K562 (cell line): ENCODE results near the gene MALAT1. TPM values are rescaled to one million over a fixed set of nuclear protein-coding genes. Genes with fewer than 3 reads are reported as not detected.

Experiments
- ATF1 ChIP-seq, 2 experiments: fragments of 450-650 bp in 1 of 2; IDR thresholded peaks; 2 replicates each; pipeline ENCODE4 v1.6.1; 2016; ENCODE audit warnings: missing compliant biosample characterization in 1 of 2, missing genetic modification characterization in 1 of 2
- CHD4 ChIP-seq: fragments of 200-600 bp; sonication (generic); IDR thresholded peaks from 3 replicates; pipeline ENCODE4 v1.6.1; 2012; ENCODE audit warnings: low read depth, mild to moderate bottlenecking, mixed read lengths, low read length, inconsistent platforms; ENCODE audit not compliant: insufficient read depth, insufficient replicate concordance, poor library complexity, severe bottlenecking
- HDAC6 ChIP-seq: IDR thresholded peaks from 2 replicates; pipeline ENCODE4 v1.6.1; 2012; ENCODE audit warnings: low read depth, mild to moderate bottlenecking, control low read depth, inconsistent platforms, low read length, moderate library complexity
- ILF3 ChIP-seq: fragments of 450-650 bp; IDR thresholded peaks from 2 replicates; pipeline ENCODE4 v1.6.1; 2018; ENCODE audit warnings: antibody characterized with exemption, mild to moderate bottlenecking, moderate library complexity, borderline replicate concordance
- MED1 ChIP-seq: sonication (generic); formaldehyde crosslinking; IDR thresholded peaks from 2 replicates; pipeline ENCODE4 v1.8.1; 2023; ENCODE audit warnings: missing genetic modification reagents, borderline replicate concordance
- NCOA6 ChIP-seq: fragments of 450-650 bp; IDR thresholded peaks from 2 replicates; pipeline ENCODE4 v1.6.1; 2017; ENCODE audit warnings: mild to moderate bottlenecking
- PHF21A ChIP-seq: fragments of 450-650 bp; IDR thresholded peaks from 2 replicates; pipeline ENCODE4 v1.6.1; 2017; ENCODE audit warnings: low read depth, borderline replicate concordance
- RCOR1 ChIP-seq, 2 experiments: IDR thresholded peaks; 2 replicates each; pipeline ENCODE4 v1.6.1; 2012; ENCODE audit warnings: low read depth in 2 of 2, low read length in 2 of 2, borderline replicate concordance in 1 of 2, improper control_type of control experiment in 1 of 2
- SNRNP70 ChIP-seq: fragments of 200-400 bp; formaldehyde crosslinking; optimal IDR thresholded peaks from 2 replicates; pipeline ENCODE3; 2017; ENCODE audit warnings: low read depth, low read length
- SRSF3 ChIP-seq: fragments of 200-400 bp; formaldehyde crosslinking; IDR thresholded peaks from 2 replicates; pipeline ENCODE4 v1.6.1; 2016; ENCODE audit warnings: mild to moderate bottlenecking, low read length, moderate library complexity; ENCODE audit not compliant: insufficient read depth
- ZBTB2 ChIP-seq: fragments of 450-650 bp; IDR thresholded peaks from 2 replicates; pipeline ENCODE4 v1.6.1; 2016; ENCODE audit warnings: antibody characterized with exemption
- ZNF282 ChIP-seq: sonication (generic); formaldehyde crosslinking; IDR thresholded peaks from 2 replicates; pipeline ENCODE4 v1.8.1; 2023; ENCODE audit warnings: missing genetic modification reagents
- ZNF408 ChIP-seq: fragments of 250-450 bp; sonication (Bioruptor Pico); IDR thresholded peaks from 2 replicates; pipeline ENCODE4 v1.4.0; 2020; ENCODE audit warnings: low read depth, mild to moderate bottlenecking, moderate library complexity
- polyA plus RNA-seq, 8 experiments: library from polyadenylated mRNA; depleted of rRNA in 4 of 8; stranded (reverse) in 5 of 8; unstranded in 3 of 8; fragments of >200 nt; fragmentation: Nextera tagmentation in 2 of 8; fragmentation: Illumina TruSeq in 1 of 8; extraction: Ambion mirVana in 2 of 8; extraction: Trizol in 1 of 8; gene quantifications; 2 replicates each; pipeline versions ENCODE4 v1.2.1 to v1.2.3, GENCODE V29; 2011 to 2014; ENCODE audit warnings: inconsistent platforms in 1 of 8, missing spikeins in 1 of 8
- total RNA-seq, 7 experiments: library from RNA; depleted of rRNA in 6 of 7; stranded (reverse); fragments of >200 nt in 6 of 7; fragmentation: Illumina TruSeq in 2 of 7; extraction: Trizol in 2 of 7; gene quantifications; 2 replicates each; pipeline versions ENCODE4 v1.2.1 to v1.2.3, GENCODE V29; 2011 to 2021; ENCODE audit warnings: low replicate concordance in 1 of 7
- TF ChIP-seq, protein P1 (sequence below), 2 experiments: fragments of 200-800 bp in 1 of 2; sonication (Bioruptor generic) in 1 of 2; sonication (generic) in 1 of 2; formaldehyde crosslinking in 1 of 2; IDR thresholded peaks in 1 of 2; conservative IDR thresholded peaks in 1 of 2; 2 replicates each; pipeline versions ENCODE4 v1.5.0 to v1.6.1; 2016 to 2020; ENCODE audit warnings: missing compliant biosample characterization in 1 of 2, missing genetic modification characterization in 1 of 2, missing genetic modification reagents in 1 of 2
- TF ChIP-seq, protein P2 (sequence below): IDR thresholded peaks from 2 replicates; pipeline ENCODE4 v1.6.1; 2011; ENCODE audit not compliant: insufficient read length; ENCODE audit errors: extremely low read depth
- TF ChIP-seq, protein P3 (sequence below): fragments of 450-650 bp; IDR thresholded peaks from 2 replicates; pipeline ENCODE4 v1.6.1; 2014; ENCODE audit warnings: low read depth, mild to moderate bottlenecking, moderate library complexity, borderline replicate concordance
- TF ChIP-seq, protein P4 (sequence below): fragments of 250-450 bp; sonication (Bioruptor Pico); IDR thresholded peaks from 2 replicates; pipeline ENCODE4 v1.5.0; 2022; ENCODE audit warnings: mild to moderate bottlenecking

MALAT1 gene
- total and polyA plus RNA-seq, 9 of the 15 experiments (the other 6 are each of a cell fraction or from before 2014, with no cell fraction given) = 363 to 8,715 (median 2,351) TPM

GRCh38 chr11:65506772-65507505, 8.1 kb downstream of the MALAT1 start (continued):
- TF ChIP-seq ZNF408 (CRISPR knock-in tag) = no peak
- TF ChIP-seq, protein P1, sequence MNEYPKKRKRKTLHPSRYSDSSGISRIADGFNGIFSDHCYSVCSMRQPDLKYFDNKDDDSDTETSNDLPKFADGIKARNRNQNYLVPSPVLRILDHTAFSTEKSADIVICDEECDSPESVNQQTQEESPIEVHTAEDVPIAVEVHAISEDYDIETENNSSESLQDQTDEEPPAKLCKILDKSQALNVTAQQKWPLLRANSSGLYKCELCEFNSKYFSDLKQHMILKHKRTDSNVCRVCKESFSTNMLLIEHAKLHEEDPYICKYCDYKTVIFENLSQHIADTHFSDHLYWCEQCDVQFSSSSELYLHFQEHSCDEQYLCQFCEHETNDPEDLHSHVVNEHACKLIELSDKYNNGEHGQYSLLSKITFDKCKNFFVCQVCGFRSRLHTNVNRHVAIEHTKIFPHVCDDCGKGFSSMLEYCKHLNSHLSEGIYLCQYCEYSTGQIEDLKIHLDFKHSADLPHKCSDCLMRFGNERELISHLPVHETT (CRISPR knock-in tag; conservative IDR thresholded peaks at IDR 0.05 in 1 of 2, IDR thresholded peaks at IDR 0.05 in 1 of 2) = no peak; a peak in 1 of 4 replicates
- TF ChIP-seq ZBTB2 = no peak
- no peak for TF ChIP-seq CHD4
- no peak for TF ChIP-seq PHF21A
- peak; percentile 99 for TF ChIP-seq ILF3
- TF ChIP-seq, protein P2, sequence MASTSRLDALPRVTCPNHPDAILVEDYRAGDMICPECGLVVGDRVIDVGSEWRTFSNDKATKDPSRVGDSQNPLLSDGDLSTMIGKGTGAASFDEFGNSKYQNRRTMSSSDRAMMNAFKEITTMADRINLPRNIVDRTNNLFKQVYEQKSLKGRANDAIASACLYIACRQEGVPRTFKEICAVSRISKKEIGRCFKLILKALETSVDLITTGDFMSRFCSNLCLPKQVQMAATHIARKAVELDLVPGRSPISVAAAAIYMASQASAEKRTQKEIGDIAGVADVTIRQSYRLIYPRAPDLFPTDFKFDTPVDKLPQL = no peak
- peak in 1 of 2 experiments; percentile 2; a peak in 2 of 4 replicates for TF ChIP-seq RCOR1 (IDR thresholded peaks at IDR 0.05; ENCODE audit: borderline replicate concordance in 1 of 2, low read depth in 2 of 2, low read length in 2 of 2)
- no peak for TF ChIP-seq SNRNP70
- TF ChIP-seq MED1 (CRISPR knock-in tag) = peak; percentile 78; the same call in 1 of the 2 replicates
- TF ChIP-seq NCOA6 = peak; percentile 59; the same call in 1 of the 2 replicates
- no peak for TF ChIP-seq ATF1 (CRISPR knock-in tag; IDR thresholded peaks at IDR 0.05)
- peak; percentile 51; the same call in 1 of the 2 replicates for TF ChIP-seq ATF1 (tag; IDR thresholded peaks at IDR 0.05)
- TF ChIP-seq, protein P3, sequence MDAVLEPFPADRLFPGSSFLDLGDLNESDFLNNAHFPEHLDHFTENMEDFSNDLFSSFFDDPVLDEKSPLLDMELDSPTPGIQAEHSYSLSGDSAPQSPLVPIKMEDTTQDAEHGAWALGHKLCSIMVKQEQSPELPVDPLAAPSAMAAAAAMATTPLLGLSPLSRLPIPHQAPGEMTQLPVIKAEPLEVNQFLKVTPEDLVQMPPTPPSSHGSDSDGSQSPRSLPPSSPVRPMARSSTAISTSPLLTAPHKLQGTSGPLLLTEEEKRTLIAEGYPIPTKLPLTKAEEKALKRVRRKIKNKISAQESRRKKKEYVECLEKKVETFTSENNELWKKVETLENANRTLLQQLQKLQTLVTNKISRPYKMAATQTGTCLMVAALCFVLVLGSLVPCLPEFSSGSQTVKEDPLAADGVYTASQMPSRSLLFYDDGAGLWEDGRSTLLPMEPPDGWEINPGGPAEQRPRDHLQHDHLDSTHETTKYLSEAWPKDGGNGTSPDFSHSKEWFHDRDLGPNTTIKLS = peak; percentile 45; the same call in 1 of the 2 replicates
- 0 out of 2 replicates have a peak, but pooled peaks have one; percentile 37 for TF ChIP-seq HDAC6
- TF ChIP-seq, protein P4, sequence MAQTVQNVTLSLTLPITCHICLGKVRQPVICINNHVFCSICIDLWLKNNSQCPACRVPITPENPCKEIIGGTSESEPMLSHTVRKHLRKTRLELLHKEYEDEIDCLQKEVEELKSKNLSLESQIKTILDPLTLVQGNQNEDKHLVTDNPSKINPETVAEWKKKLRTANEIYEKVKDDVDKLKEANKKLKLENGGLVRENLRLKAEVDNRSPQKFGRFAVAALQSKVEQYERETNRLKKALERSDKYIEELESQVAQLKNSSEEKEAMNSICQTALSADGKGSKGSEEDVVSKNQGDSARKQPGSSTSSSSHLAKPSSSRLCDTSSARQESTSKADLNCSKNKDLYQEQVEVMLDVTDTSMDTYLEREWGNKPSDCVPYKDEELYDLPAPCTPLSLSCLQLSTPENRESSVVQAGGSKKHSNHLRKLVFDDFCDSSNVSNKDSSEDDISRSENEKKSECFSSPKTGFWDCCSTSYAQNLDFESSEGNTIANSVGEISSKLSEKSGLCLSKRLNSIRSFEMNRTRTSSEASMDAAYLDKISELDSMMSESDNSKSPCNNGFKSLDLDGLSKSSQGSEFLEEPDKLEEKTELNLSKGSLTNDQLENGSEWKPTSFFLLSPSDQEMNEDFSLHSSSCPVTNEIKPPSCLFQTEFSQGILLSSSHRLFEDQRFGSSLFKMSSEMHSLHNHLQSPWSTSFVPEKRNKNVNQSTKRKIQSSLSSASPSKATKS = peak; percentile 61
- no peak for TF ChIP-seq SRSF3
- TF ChIP-seq ZNF282 (CRISPR knock-in tag) = 0 out of 2 replicates have a peak, but pooled peaks have one; percentile 71
